ENCODE results near the gene CCDC13. TPM values are rescaled to one million over a fixed set of nuclear protein-coding genes. Genes with fewer than 3 reads are reported as not detected.

The CCDC13 gene
- total RNA-seq, 5 donors from 2014 or later (not counting 1 experiment from before 2014, with no cell fraction given): 0.28 to 2.1 (median 1.3) TPM; not detected in 1

DNA sequence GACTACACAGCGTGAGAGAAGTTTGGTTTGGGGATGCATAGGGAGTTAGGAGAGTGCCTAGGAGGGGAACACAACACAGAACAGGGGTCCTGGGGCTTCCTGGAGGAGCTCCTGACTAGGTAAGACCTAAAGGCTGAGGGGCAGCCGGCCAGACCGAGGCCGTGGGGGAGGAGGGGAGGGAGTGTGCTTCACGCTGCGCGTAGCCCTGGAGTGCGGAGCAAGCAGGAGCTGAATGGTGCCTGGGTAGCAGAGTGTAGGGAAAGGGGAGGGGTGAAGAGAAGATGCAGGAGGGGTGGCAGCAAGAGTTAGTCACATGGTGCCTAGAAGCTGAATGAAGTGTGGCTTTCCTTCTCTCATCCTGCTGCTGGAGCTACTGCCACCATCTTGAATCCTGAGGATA, 38.0 kb downstream of the CCDC13 start:
- Mint-ChIP-seq H3K4me1 (no peaks in the 10 kb centered on the region), H3K4me3 (no peak overlapping the region), H3K9me3 (no peaks in the 10 kb centered on the region), H3K27ac (no peak overlapping the region), H3K27me3 (no peaks in the 10 kb centered on the region), H3K36me3 (no peaks in the 10 kb centered on the region)
- H3K4me3 ChIP-seq (ENCODE audit: control insufficient read depth in 1 of 2, extremely low read depth in 1 of 2, low read length in 1 of 2): no peak overlapping the region
- H3K36me3 ChIP-seq (ENCODE audit: control insufficient read depth in 2 of 2, extremely low read depth in 1 of 2, insufficient read depth in 1 of 2, low read length in 1 of 2): no peaks in the 10 kb centered on the region
- H3K27me3 ChIP-seq (replicated peaks in 1 of 2; ENCODE audit: control insufficient read depth in 2 of 2, extremely low read depth in 1 of 2, insufficient read depth in 2 of 2, low read length in 1 of 2): peaks cover 0 to 3% of the 10 kb centered on the region in 2 experiments
- CTCF ChIA-PET: no interaction called here
- POLR2A ChIA-PET: interaction anchor here in 1 of 2 donors (0.6 kb wide), 1 partner anchor 16 kb away, joined by 7 read pairs; no protein-coding TSS in a partner anchor
- 88% methylated on average over 8 of the region's 8 CpGs for WGBS (ENCODE audit: insufficient coverage)
- H3K4me1 ChIP-seq (ENCODE audit: control insufficient read depth in 1 of 2, extremely low read depth in 1 of 2, insufficient read depth in 2 of 2, low read length in 2 of 2): no peaks in the 10 kb centered on the region
- DNase-seq (no peak), ATAC-seq (replicated peaks in 1 of 4) (no peak)
- no peak overlapping the region for H3K27ac ChIP-seq (ENCODE audit: low read length)
- no peaks in the 10 kb centered on the region for H3K9me3 ChIP-seq

DNA sequence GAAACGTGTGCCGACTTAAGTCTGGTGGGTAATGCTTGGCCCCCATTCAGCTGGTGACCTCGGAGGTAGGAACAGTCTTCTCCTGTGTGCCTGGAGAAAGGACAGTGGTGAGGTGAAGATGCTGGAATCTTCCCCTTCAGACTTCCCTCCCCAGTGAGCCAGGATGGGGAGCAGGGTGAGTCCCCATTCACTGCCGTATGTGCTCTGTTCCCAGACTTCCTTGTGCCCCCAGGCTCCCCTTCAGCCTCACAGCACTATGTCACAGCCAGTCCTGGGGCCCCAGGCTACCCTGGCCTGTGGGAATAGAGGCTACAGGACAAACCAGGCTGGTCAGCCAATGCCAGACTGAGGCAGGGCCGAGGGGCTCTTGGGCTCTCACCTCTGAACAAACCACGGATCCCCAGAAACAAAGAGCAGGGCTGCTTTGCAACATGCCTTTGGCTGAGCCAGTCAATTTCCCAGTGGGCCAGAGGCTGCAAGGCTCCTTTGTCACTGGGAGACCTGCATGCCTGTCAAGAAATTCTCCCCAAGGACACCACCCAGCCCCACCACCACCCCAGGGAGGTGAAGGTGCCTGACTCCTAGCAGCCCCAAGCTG, 38.7 kb downstream of the CCDC13 start:
- Histone ChIP-seq H3K36me3 (ENCODE audit: control insufficient read depth in 2 of 2, extremely low read depth in 1 of 2, insufficient read depth in 1 of 2, low read length in 1 of 2) (no peaks in the 10 kb centered on the region), H3K9me3 (no peaks in the 10 kb centered on the region), H3K27me3 (replicated peaks in 1 of 2; ENCODE audit: control insufficient read depth in 2 of 2, extremely low read depth in 1 of 2, insufficient read depth in 2 of 2, low read length in 1 of 2) (peaks cover 0 to 3% of the 10 kb centered on the region in 2 experiments), H3K27ac (ENCODE audit: low read length) (no peak overlapping the region), H3K4me3 (ENCODE audit: control insufficient read depth in 1 of 2, extremely low read depth in 1 of 2, low read length in 1 of 2) (no peak overlapping the region), H3K4me1 (ENCODE audit: control insufficient read depth in 1 of 2, extremely low read depth in 1 of 2, insufficient read depth in 2 of 2, low read length in 2 of 2) (no peaks in the 10 kb centered on the region)
- CTCF ChIA-PET: interaction anchor here in 1 of 2 donors (0.5 kb wide), 1 partner anchor 120 kb away, joined by 4 read pairs; no protein-coding TSS in a partner anchor
- DNase-seq: no peak
- Mint-ChIP-seq H3K4me3 (no peak overlapping the region), H3K9me3 (no peaks in the 10 kb centered on the region), H3K27ac (no peak overlapping the region), H3K4me1 (no peaks in the 10 kb centered on the region), H3K27me3 (no peaks in the 10 kb centered on the region), H3K36me3 (no peaks in the 10 kb centered on the region)
- 70% methylated on average over 3 of the region's 6 CpGs for WGBS (ENCODE audit: insufficient coverage)
- ATAC-seq (replicated peaks in 1 of 4): no peak
- POLR2A ChIA-PET: no interaction called here

DNA sequence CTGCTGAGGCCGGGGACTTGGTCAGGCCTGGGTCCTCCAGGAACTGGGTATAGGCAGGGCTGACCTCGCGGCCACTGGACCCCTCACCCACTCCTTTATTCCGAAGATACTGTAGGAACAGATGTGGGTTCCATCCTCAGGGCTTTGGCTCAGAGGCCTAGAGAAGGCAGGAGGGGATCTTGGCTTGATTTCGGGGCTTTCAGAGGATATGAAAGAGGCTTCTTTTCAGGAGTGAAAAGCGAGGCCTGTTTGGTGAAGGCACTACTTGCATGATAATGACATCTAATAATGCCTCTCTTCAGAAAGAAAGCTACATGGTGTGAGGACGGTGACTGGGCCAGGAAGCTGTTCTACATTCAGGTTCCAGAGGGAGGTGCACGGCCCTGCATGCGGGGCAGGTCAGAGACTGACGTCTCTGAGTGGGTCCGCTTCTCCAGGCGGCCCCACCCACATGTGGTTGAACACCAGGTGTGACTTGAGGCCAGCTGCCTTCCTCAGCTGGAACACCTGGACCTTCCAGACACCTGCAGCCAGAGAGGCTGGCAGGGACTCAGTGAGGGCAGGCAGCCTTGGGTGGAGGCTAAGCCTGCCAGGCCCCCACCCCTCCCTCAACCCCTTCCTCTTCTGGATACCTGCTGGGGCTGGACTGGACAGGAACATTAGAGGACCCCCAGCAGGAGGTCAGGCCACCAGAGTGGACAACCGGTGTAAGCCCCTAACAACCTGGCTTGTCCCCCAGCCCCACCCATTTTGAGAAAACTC, 39.4 kb downstream of the CCDC13 start:
- H3K36me3 ChIP-seq (ENCODE audit: control insufficient read depth in 2 of 2, extremely low read depth in 1 of 2, insufficient read depth in 1 of 2, low read length in 1 of 2): no peaks in the 10 kb centered on the region
- Mint-ChIP-seq H3K36me3 (no peaks in the 10 kb centered on the region), H3K4me3 (no peak overlapping the region), H3K4me1 (no peaks in the 10 kb centered on the region), H3K27me3 (no peaks in the 10 kb centered on the region), H3K9me3 (no peaks in the 10 kb centered on the region), H3K27ac (no peak overlapping the region)
- H3K27ac ChIP-seq (ENCODE audit: low read length): no peak overlapping the region
- ATAC-seq (replicated peaks in 1 of 4) (no peak), DNase-seq (no peak)
- peaks cover 0 to 3% of the 10 kb centered on the region in 2 experiments for H3K27me3 ChIP-seq (replicated peaks in 1 of 2; ENCODE audit: control insufficient read depth in 2 of 2, extremely low read depth in 1 of 2, insufficient read depth in 2 of 2, low read length in 1 of 2)
- no peak overlapping the region for H3K4me3 ChIP-seq (ENCODE audit: control insufficient read depth in 1 of 2, extremely low read depth in 1 of 2, low read length in 1 of 2)
- H3K9me3 ChIP-seq: no peaks in the 10 kb centered on the region
- WGBS (ENCODE audit: insufficient coverage): 84% methylated on average over 7 of the region's 13 CpGs
- no peaks in the 10 kb centered on the region for H3K4me1 ChIP-seq (ENCODE audit: control insufficient read depth in 1 of 2, extremely low read depth in 1 of 2, insufficient read depth in 2 of 2, low read length in 2 of 2)
- CTCF ChIA-PET: no interaction called here
- POLR2A ChIA-PET: no interaction called here

DNA sequence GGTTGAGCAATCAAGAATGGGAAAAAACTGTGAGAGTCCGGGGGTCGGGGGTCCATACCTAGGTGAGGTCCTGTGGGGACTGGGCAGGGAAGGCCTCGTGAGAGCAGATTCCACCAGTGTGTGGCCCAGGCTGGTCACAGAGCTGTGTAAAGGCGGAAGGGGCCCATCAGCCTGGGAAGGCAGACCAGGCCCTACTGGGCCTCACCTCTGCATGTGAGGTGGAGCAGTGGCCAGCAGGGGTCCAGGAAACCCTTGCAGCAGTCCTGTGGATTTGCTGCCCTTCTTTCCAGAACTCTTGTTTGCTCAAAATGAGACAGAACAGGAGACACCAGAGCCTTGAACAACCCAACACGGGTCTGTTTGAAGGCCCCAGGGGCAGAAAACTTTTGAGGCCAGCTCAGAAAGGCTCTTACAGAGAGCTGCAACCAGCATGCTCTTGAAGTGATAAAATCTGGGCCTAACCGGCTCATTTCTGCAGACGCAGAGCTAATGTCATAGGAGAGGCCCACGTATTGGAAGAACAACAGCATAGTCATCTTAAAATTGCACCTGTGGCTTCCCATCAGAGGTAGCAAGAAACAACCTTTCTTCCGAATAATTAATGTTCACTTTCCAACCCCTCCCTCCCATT, 40.1 kb downstream of the CCDC13 start:
- H3K27me3 Mint-ChIP-seq: no peaks in the 10 kb centered on the region
- Histone ChIP-seq H3K4me3 (ENCODE audit: control insufficient read depth in 1 of 2, extremely low read depth in 1 of 2, low read length in 1 of 2) (no peak overlapping the region), H3K27me3 (replicated peaks in 1 of 2; ENCODE audit: control insufficient read depth in 2 of 2, extremely low read depth in 1 of 2, insufficient read depth in 2 of 2, low read length in 1 of 2) (peaks cover 0 to 3% of the 10 kb centered on the region in 2 experiments), H3K36me3 (ENCODE audit: control insufficient read depth in 2 of 2, extremely low read depth in 1 of 2, insufficient read depth in 1 of 2, low read length in 1 of 2) (no peaks in the 10 kb centered on the region), H3K9me3 (no peaks in the 10 kb centered on the region), H3K27ac (ENCODE audit: low read length) (no peak overlapping the region), H3K4me1 (ENCODE audit: control insufficient read depth in 1 of 2, extremely low read depth in 1 of 2, insufficient read depth in 2 of 2, low read length in 2 of 2) (no peaks in the 10 kb centered on the region)
- H3K4me1 Mint-ChIP-seq: no peaks in the 10 kb centered on the region
- ChIA-PET POLR2A (no interaction called here), CTCF (no interaction called here)
- 87% methylated on average over 6 of the region's 9 CpGs for WGBS (ENCODE audit: insufficient coverage)
- H3K9me3 Mint-ChIP-seq: no peaks in the 10 kb centered on the region
- no peak for DNase-seq
- no peaks in the 10 kb centered on the region for H3K36me3 Mint-ChIP-seq
- ATAC-seq (replicated peaks in 1 of 4): no peak
- no peak overlapping the region for H3K27ac Mint-ChIP-seq
- H3K4me3 Mint-ChIP-seq: no peak overlapping the region

DNA sequence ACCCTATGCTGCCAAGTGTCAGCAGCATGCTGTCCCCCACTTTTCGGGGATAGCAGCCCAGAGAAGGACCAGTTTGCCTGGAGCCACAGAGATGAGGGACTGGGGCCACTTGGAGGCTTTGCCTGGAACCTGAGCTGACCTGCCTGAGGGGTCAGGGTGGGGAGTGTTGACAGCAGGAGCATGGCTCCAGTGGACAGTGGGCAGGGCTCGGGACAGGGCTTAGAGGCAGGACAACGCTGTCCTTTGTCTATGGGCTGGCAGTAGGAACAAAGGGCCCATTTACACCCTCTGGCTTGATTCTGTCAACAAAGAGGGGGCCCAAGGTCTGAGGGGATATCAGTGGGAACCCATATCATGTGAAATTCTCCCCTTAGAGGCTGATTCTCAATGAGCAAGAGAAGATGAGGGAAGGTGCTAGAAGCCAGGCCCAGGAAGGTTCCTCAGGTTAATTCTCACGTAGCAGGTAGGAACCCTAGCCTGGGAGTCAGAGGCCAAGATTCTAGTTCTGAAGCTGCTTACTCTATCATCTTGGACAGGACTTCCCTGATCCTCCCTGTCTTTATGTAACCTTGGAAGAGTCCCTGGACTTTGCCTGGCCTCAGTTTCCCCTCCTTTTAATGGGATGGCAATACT, 40.7 kb downstream of the CCDC13 start:
- Histone ChIP-seq H3K9me3 (no peaks in the 10 kb centered on the region), H3K4me1 (ENCODE audit: control insufficient read depth in 1 of 2, extremely low read depth in 1 of 2, insufficient read depth in 2 of 2, low read length in 2 of 2) (no peaks in the 10 kb centered on the region), H3K27ac (ENCODE audit: low read length) (no peak overlapping the region), H3K4me3 (ENCODE audit: control insufficient read depth in 1 of 2, extremely low read depth in 1 of 2, low read length in 1 of 2) (no peak overlapping the region), H3K36me3 (ENCODE audit: control insufficient read depth in 2 of 2, extremely low read depth in 1 of 2, insufficient read depth in 1 of 2, low read length in 1 of 2) (no peaks in the 10 kb centered on the region), H3K27me3 (replicated peaks in 1 of 2; ENCODE audit: control insufficient read depth in 2 of 2, extremely low read depth in 1 of 2, insufficient read depth in 2 of 2, low read length in 1 of 2) (peaks cover 0 to 3% of the 10 kb centered on the region in 2 experiments)
- H3K27ac Mint-ChIP-seq: no peak overlapping the region
- H3K27me3 Mint-ChIP-seq: no peaks in the 10 kb centered on the region
- CTCF ChIA-PET: interaction anchor here in 1 of 2 donors (0.8 kb wide), 1 partner anchor 185 kb away, joined by 3 read pairs; no protein-coding TSS in a partner anchor
- H3K4me3 Mint-ChIP-seq: no peak overlapping the region
- H3K9me3 Mint-ChIP-seq: no peaks in the 10 kb centered on the region
- DNase-seq (peak in 1 of 35 experiments; percentile 4), ATAC-seq (replicated peaks in 1 of 4) (no peak)
- no peaks in the 10 kb centered on the region for H3K36me3 Mint-ChIP-seq
- H3K4me1 Mint-ChIP-seq: no peaks in the 10 kb centered on the region
- POLR2A ChIA-PET: no interaction called here
- 71% methylated on average over 4 of the region's 4 CpGs for WGBS (ENCODE audit: insufficient coverage)

DNA sequence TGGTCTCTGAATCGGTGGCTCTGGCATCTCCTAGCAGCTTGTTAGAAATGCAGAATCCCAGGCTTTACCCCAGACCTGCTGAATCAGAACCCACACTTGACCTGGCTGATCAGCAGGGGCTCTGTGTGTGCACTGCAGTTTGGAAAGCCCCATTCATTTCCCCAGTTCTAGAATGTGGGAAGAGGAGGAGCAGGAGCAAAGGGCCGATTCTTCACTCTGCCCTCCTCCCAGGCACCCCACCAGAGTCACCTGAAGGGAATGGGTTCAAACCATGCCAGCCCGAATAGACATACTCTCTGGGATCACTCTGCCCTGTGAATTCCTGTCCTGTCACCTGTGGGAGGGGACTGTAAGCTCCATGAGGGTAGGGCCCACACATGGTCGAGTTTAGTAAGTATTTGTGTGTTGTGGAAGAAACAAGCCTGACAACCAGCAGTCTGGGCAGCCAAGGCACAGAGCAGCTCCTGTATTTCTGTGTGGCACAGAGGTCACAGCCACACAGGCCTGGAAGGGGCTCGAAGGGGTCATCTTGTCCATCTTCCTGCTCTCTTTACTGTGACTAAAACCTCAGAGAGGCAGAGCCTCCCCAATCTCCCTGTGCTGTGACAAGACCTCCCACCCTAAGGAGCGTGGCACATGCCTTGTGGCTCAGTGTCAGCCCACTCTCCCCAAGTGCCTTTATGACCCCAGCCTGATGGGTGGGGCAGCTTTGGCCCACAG, 41.4 kb downstream of the CCDC13 start:
- Mint-ChIP-seq H3K9me3 (no peaks in the 10 kb centered on the region), H3K4me1 (no peaks in the 10 kb centered on the region), H3K4me3 (no peak overlapping the region), H3K27me3 (no peaks in the 10 kb centered on the region), H3K27ac (no peak overlapping the region), H3K36me3 (no peaks in the 10 kb centered on the region)
- Histone ChIP-seq H3K27me3 (replicated peaks in 1 of 2; ENCODE audit: control insufficient read depth in 2 of 2, extremely low read depth in 1 of 2, insufficient read depth in 2 of 2, low read length in 1 of 2) (peaks cover 0 to 3% of the 10 kb centered on the region in 2 experiments), H3K27ac (ENCODE audit: low read length) (no peak overlapping the region), H3K4me3 (ENCODE audit: control insufficient read depth in 1 of 2, extremely low read depth in 1 of 2, low read length in 1 of 2) (no peak overlapping the region), H3K4me1 (ENCODE audit: control insufficient read depth in 1 of 2, extremely low read depth in 1 of 2, insufficient read depth in 2 of 2, low read length in 2 of 2) (no peaks in the 10 kb centered on the region), H3K9me3 (no peaks in the 10 kb centered on the region), H3K36me3 (ENCODE audit: control insufficient read depth in 2 of 2, extremely low read depth in 1 of 2, insufficient read depth in 1 of 2, low read length in 1 of 2) (no peaks in the 10 kb centered on the region)
- CTCF ChIA-PET: interaction anchor here (0.6 to 0.8 kb wide), 2 partner anchors 185 to 229 kb away, joined by 3 to 6 read pairs; partner anchors contain the start of gene VIPR1 (in 1 of the 2)
- ATAC-seq (replicated peaks in 1 of 4) (no peak), DNase-seq (no peak)
- POLR2A ChIA-PET: interaction anchor here in 1 of 2 donors (0.6 kb wide), 1 partner anchor 1457 kb away, joined by 5 read pairs; no protein-coding TSS in a partner anchor
- WGBS (ENCODE audit: insufficient coverage): 72% methylated on average over 4 of the region's 6 CpGs

All from T-cell (primary cell).